GM23338 (cell line): ENCODE results near the gene MSS51. TPM values are rescaled to one million over a fixed set of nuclear protein-coding genes. Genes with fewer than 3 reads are reported as not detected.

Source experiments
- ATAC-seq: fragments of 200-7000 bp; cut with Tn5 transposase; 3 replicates; pipeline ENCODE4 v1.9.1; 2020
- DNase-seq: peaks from one replicate; pipeline ENCODE4 v3.0.0-alpha.2; 2015; ENCODE audit warnings: low spot score
- H2AFZ ChIP-seq: fragments of 200-600 bp; sonication (generic); 2 replicates; pipeline ENCODE4 v1.8.0; 2016; ENCODE audit warnings: antibody characterized with exemption, mild to moderate bottlenecking, moderate library complexity
- H3F3A ChIP-seq: fragments of 200-600 bp; sonication (generic); replicated peaks from 2 replicates; pipeline ENCODE4 v1.8.0; 2017; ENCODE audit warnings: antibody characterized with exemption, mixed run types, low read depth
- H3K27ac ChIP-seq: fragments of 200-600 bp; sonication (generic); 2 replicates; pipeline ENCODE4 v1.6.1; 2016; ENCODE audit warnings: low read depth
- H3K27me3 ChIP-seq: fragments of 200-600 bp; sonication (generic); 2 replicates; pipeline ENCODE4 v1.8.0; 2016; ENCODE audit warnings: mild to moderate bottlenecking, mixed run types, moderate library complexity; ENCODE audit not compliant: insufficient read depth
- H3K36me3 ChIP-seq: fragments of 200-600 bp; sonication (generic); 2 replicates; pipeline ENCODE4 v1.8.0; 2016; ENCODE audit warnings: mild to moderate bottlenecking; ENCODE audit not compliant: insufficient read depth
- H3K4me1 ChIP-seq: fragments of 200-600 bp; sonication (generic); 2 replicates; pipeline ENCODE4 v1.8.0; 2016; ENCODE audit warnings: mild to moderate bottlenecking, moderate library complexity; ENCODE audit not compliant: insufficient read depth
- H3K4me2 ChIP-seq: fragments of 200-600 bp; sonication (generic); 2 replicates; pipeline ENCODE4 v1.7.1; 2017; ENCODE audit warnings: mixed run types
- H3K4me3 ChIP-seq: fragments of 200-600 bp; sonication (generic); 2 replicates; pipeline ENCODE4 v1.6.1; 2016; ENCODE audit warnings: mixed run types
- H3K79me2 ChIP-seq: fragments of 200-600 bp; sonication (generic); replicated peaks from 2 replicates; pipeline ENCODE4 v1.8.0; 2017; ENCODE audit warnings: mild to moderate bottlenecking; ENCODE audit not compliant: insufficient read depth
- H3K9me2 ChIP-seq: fragments of 200-600 bp; sonication (generic); 2 replicates; pipeline ENCODE4 v1.8.0; 2017; ENCODE audit not compliant: insufficient read depth
- H4K20me1 ChIP-seq: fragments of 200-600 bp; sonication (generic); replicated peaks from 2 replicates; pipeline ENCODE4 v1.8.0; 2017; ENCODE audit warnings: mild to moderate bottlenecking; ENCODE audit not compliant: insufficient read depth
- H3K27ac Mint-ChIP-seq: 2 replicates; pipeline ENCODE4 v1.8.0; 2020; ENCODE audit warnings: inconsistent platforms, mild to moderate bottlenecking, moderate library complexity, mixed read lengths
- H3K27me3 Mint-ChIP-seq: 3 replicates; pipeline ENCODE4 v1.8.0; 2022; ENCODE audit warnings: low read depth, mild to moderate bottlenecking, moderate library complexity, mixed read lengths, inconsistent platforms; ENCODE audit not compliant: insufficient read depth, poor library complexity
- H3K36me3 Mint-ChIP-seq: 3 replicates; pipeline ENCODE4 v1.8.0; 2021; ENCODE audit warnings: low read depth, mild to moderate bottlenecking, inconsistent platforms, moderate library complexity, mixed read lengths
- H3K4me1 Mint-ChIP-seq: 3 replicates; pipeline ENCODE4 v1.8.0; 2020; ENCODE audit warnings: mild to moderate bottlenecking, inconsistent platforms, mixed read lengths
- H3K4me3 Mint-ChIP-seq: 3 replicates; pipeline ENCODE4 v1.8.0; 2021; ENCODE audit warnings: moderate library complexity, mild to moderate bottlenecking, inconsistent platforms, mixed read lengths
- H3K9me3 Mint-ChIP-seq: 3 replicates; pipeline ENCODE4 v1.8.0; 2020; ENCODE audit warnings: moderate library complexity, mild to moderate bottlenecking, inconsistent platforms, mixed read lengths
- CREB1 ChIP-seq: fragments of 250-450 bp; sonication (Bioruptor Pico); IDR thresholded peaks from 2 replicates; pipeline ENCODE4 v1.5.0; 2020; ENCODE audit warnings: low read depth, mild to moderate bottlenecking, moderate library complexity
- EZH2 ChIP-seq: fragments of 200-600 bp; sonication (generic); IDR thresholded peaks from one replicate; pipeline ENCODE4 v1.8.0; 2017; ENCODE audit warnings: antibody characterized with exemption, mild to moderate bottlenecking, low read depth; ENCODE audit not compliant: unreplicated experiment
- STAT1 ChIP-seq: IDR thresholded peaks from one replicate; pipeline ENCODE4 v1.6.1; 2016; ENCODE audit warnings: antibody characterized with exemption; ENCODE audit not compliant: unreplicated experiment
- ZNF114 ChIP-seq: fragments of 250-450 bp; sonication (Bioruptor Pico); IDR thresholded peaks from 2 replicates; pipeline ENCODE4 v1.5.0; 2020; ENCODE audit warnings: mild to moderate bottlenecking, moderate library complexity
- ZNF331 ChIP-seq: fragments of 250-450 bp; sonication (Bioruptor Pico); IDR thresholded peaks from 2 replicates; pipeline ENCODE4 v1.5.0; 2020; ENCODE audit warnings: low read depth, mild to moderate bottlenecking, moderate library complexity
- polyA plus RNA-seq: library from polyadenylated mRNA; unstranded; fragments of >200 nt; fragmentation: Nextera tagmentation; extraction: Ambion mirVana; gene quantifications from 2 replicates; pipeline ENCODE4 v1.2.1, GENCODE V29; 2016
- total RNA-seq: library from RNA; depleted of rRNA; stranded (reverse); fragments of >200 nt; shearing (Covaris generic); gene quantifications from 2 replicates; pipeline ENCODE4 v1.2.3, GENCODE V29; 2014
- TF ChIP-seq, protein P1 (sequence below): IDR thresholded peaks from one replicate; pipeline ENCODE4 v1.6.1; 2018; ENCODE audit warnings: antibody characterized with exemption; ENCODE audit not compliant: unreplicated experiment
- TF ChIP-seq, protein P2 (sequence below), 2 experiments: fragments of 200-600 bp in 1 of 2; sonication (generic) in 1 of 2; conservative IDR thresholded peaks; 2 replicates each; pipeline versions ENCODE4 v1.5.1 to v1.6.1; 2016 to 2017; ENCODE audit warnings: antibody characterized with exemption in 2 of 2, low read depth in 2 of 2, mild to moderate bottlenecking in 2 of 2, moderate library complexity in 1 of 2
- TF ChIP-seq, protein P3 (sequence below): IDR thresholded peaks from 2 replicates; pipeline ENCODE4 v1.6.1; 2016; ENCODE audit warnings: antibody characterized with exemption

The MSS51 gene
- total and polyA plus RNA-seq, 2 experiments from 2014 or later: 1.1 to 5.1 TPM

DNA sequence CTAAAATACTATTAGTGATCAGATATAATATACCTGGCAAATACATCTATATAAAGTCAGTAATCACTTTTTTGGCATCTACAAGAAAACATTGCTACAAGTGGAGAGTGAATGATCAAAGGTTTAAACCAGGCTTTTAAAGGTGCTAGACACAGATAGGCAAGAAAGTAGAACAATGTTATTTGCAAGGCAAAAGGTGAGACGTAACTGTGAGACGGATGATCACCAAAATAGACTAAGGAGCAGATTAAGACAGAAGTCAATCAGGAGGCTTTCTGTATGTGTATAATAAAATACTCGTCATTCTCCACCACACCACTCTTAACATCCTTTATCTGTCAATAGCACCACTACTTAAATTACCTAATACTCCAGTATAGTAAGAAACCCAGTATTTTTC lies 27.8 kb downstream of the MSS51 start (continued):
- TF ChIP-seq EZH2 (no peak), ZNF331 (CRISPR knock-in tag) (no peak), STAT1 (no peak), ZNF114 (CRISPR knock-in tag) (no peak)

DNA sequence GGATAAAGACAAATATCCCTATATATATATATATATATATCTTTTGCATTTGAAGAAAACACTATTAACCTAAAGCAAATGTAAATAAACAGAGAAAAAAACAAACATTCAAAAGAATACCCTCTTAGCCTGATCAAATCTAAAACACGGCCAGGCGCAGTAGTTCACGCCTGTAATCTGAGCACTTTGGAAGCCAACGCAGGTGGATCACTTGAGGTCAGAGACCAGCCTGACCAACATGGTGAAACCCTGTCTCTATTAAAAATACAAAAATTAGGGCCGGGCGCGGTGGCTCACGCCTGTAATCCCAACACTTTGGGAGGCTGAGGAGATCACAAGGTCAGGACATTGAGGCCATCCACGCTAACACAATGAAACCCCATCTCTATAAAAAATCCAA lies 28.7 kb downstream of the MSS51 start:
- no peaks in the 10 kb centered on the region for H3K9me2 ChIP-seq
- peaks cover 95% of the 10 kb centered on the region for H3K79me2 ChIP-seq
- no peak for ATAC-seq
- no peaks in the 10 kb centered on the region for H3F3A ChIP-seq
- H3K9me3 Mint-ChIP-seq: no peaks in the 10 kb centered on the region
- TF ChIP-seq, protein P1, sequence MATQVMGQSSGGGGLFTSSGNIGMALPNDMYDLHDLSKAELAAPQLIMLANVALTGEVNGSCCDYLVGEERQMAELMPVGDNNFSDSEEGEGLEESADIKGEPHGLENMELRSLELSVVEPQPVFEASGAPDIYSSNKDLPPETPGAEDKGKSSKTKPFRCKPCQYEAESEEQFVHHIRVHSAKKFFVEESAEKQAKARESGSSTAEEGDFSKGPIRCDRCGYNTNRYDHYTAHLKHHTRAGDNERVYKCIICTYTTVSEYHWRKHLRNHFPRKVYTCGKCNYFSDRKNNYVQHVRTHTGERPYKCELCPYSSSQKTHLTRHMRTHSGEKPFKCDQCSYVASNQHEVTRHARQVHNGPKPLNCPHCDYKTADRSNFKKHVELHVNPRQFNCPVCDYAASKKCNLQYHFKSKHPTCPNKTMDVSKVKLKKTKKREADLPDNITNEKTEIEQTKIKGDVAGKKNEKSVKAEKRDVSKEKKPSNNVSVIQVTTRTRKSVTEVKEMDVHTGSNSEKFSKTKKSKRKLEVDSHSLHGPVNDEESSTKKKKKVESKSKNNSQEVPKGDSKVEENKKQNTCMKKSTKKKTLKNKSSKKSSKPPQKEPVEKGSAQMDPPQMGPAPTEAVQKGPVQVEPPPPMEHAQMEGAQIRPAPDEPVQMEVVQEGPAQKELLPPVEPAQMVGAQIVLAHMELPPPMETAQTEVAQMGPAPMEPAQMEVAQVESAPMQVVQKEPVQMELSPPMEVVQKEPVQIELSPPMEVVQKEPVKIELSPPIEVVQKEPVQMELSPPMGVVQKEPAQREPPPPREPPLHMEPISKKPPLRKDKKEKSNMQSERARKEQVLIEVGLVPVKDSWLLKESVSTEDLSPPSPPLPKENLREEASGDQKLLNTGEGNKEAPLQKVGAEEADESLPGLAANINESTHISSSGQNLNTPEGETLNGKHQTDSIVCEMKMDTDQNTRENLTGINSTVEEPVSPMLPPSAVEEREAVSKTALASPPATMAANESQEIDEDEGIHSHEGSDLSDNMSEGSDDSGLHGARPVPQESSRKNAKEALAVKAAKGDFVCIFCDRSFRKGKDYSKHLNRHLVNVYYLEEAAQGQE: no peak
- TF ChIP-seq, protein P2, sequence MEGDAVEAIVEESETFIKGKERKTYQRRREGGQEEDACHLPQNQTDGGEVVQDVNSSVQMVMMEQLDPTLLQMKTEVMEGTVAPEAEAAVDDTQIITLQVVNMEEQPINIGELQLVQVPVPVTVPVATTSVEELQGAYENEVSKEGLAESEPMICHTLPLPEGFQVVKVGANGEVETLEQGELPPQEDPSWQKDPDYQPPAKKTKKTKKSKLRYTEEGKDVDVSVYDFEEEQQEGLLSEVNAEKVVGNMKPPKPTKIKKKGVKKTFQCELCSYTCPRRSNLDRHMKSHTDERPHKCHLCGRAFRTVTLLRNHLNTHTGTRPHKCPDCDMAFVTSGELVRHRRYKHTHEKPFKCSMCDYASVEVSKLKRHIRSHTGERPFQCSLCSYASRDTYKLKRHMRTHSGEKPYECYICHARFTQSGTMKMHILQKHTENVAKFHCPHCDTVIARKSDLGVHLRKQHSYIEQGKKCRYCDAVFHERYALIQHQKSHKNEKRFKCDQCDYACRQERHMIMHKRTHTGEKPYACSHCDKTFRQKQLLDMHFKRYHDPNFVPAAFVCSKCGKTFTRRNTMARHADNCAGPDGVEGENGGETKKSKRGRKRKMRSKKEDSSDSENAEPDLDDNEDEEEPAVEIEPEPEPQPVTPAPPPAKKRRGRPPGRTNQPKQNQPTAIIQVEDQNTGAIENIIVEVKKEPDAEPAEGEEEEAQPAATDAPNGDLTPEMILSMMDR (conservative IDR thresholded peaks at IDR 0.05; ENCODE audit: low read depth in 2 of 2): no peak
- no peak for TF ChIP-seq EZH2
- TF ChIP-seq, protein P3, sequence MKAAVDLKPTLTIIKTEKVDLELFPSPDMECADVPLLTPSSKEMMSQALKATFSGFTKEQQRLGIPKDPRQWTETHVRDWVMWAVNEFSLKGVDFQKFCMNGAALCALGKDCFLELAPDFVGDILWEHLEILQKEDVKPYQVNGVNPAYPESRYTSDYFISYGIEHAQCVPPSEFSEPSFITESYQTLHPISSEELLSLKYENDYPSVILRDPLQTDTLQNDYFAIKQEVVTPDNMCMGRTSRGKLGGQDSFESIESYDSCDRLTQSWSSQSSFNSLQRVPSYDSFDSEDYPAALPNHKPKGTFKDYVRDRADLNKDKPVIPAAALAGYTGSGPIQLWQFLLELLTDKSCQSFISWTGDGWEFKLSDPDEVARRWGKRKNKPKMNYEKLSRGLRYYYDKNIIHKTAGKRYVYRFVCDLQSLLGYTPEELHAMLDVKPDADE: no peak
- TF ChIP-seq CREB1 (CRISPR knock-in tag): no peak
- no peak overlapping the region for H3K4me3 Mint-ChIP-seq
- H3K4me1 ChIP-seq: peaks cover 3% of the 10 kb centered on the region; the same call in 1 of the 2 replicates
- H3K27ac Mint-ChIP-seq: no peak overlapping the region
- H2AFZ ChIP-seq: no peak overlapping the region
- no peak overlapping the region for H3K4me3 ChIP-seq
- H3K27ac ChIP-seq: no peak overlapping the region
- DNase-seq: no peak
- H3K27me3 ChIP-seq: no peaks in the 10 kb centered on the region
- H3K36me3 ChIP-seq: no peaks in the 10 kb centered on the region
- H3K36me3 Mint-ChIP-seq: peaks cover 3% of the 10 kb centered on the region; the same call in 1 of the 3 replicates
- H4K20me1 ChIP-seq: peaks cover 1% of the 10 kb centered on the region
- H3K4me2 ChIP-seq: no peak overlapping the region
- peaks cover 7% of the 10 kb centered on the region for H3K27me3 Mint-ChIP-seq
- H3K4me1 Mint-ChIP-seq: peaks cover 8% of the 10 kb centered on the region; the same call in 2 of the 3 replicates
